IMR-90 (cell line): ENCODE measurements around the gene PALLD. TPM values are rescaled to one million over a fixed set of nuclear protein-coding genes. Genes with fewer than 3 reads are reported as not detected.

ENCODE experiments used
- ATAC-seq: fragments of 200-7000 bp; cut with Tn5 transposase; 2 replicates; pipeline ENCODE4 v1.9.1; 2020; ENCODE audit warnings: low read depth, mild to moderate bottlenecking, moderate library complexity
- BruUV-seq: library from RNA; stranded (reverse); fragments of 400-500 nt; replicated peaks from 2 replicates; lab custom pipeline; 2021; lab: Mats Ljungman, UMichigan
- CTCF ChIA-PET: fragments of 300-600 bp; formaldehyde crosslinking; extraction: SDS; loops from one replicate; lab custom pipeline; 2021; ENCODE audit warnings: antibody characterized with exemption; lab: Yijun Ruan, JAX
- POLR2A ChIA-PET: fragments of 300-600 bp; sonication (Branson Sonifier 250); formaldehyde crosslinking; loops from one replicate; lab custom pipeline; 2022; ENCODE audit warnings: antibody characterized with exemption; ENCODE audit not compliant: unreplicated experiment; lab: Charles Lee
- DNase-seq: peaks from one replicate; pipeline ENCODE4 v3.0.0; 2013
- H2AFZ ChIP-seq: replicated peaks from 2 replicates; pipeline ENCODE3; 2013; ENCODE audit warnings: low read length, mild to moderate bottlenecking; ENCODE audit not compliant: poor library complexity
- H2AK5ac ChIP-seq: 2 replicates; pipeline ENCODE4 v1.6.1; 2013; ENCODE audit warnings: low read depth, low read length, inconsistent platforms
- H2AK9ac ChIP-seq: replicated peaks from 2 replicates; pipeline ENCODE3; 2013; ENCODE audit warnings: mild to moderate bottlenecking, low read depth, low read length, moderate library complexity; ENCODE audit not compliant: poor library complexity
- H2BK120ac ChIP-seq: 2 replicates; pipeline ENCODE4 v1.6.1; 2013; ENCODE audit warnings: low read depth, low read length, inconsistent platforms
- H2BK15ac ChIP-seq: 3 replicates; pipeline ENCODE4 v1.6.1; 2013; ENCODE audit warnings: low read depth, low read length, inconsistent platforms
- H2BK20ac ChIP-seq: 2 replicates; pipeline ENCODE4 v1.6.1; 2013; ENCODE audit warnings: low read depth, mild to moderate bottlenecking, inconsistent platforms, low read length, moderate library complexity
- H2BK5ac ChIP-seq: 2 replicates; pipeline ENCODE4 v1.6.1; 2013; ENCODE audit warnings: mild to moderate bottlenecking, low read depth, low read length, inconsistent platforms; ENCODE audit not compliant: poor library complexity, severe bottlenecking
- H3K14ac ChIP-seq: replicated peaks from 2 replicates; pipeline ENCODE4 v1.6.1; 2013; ENCODE audit warnings: low read depth, low read length, inconsistent platforms
- H3K18ac ChIP-seq: 2 replicates; pipeline ENCODE4 v1.6.1; 2013; ENCODE audit warnings: low read depth, low read length, control low read depth
- H3K23ac ChIP-seq: 2 replicates; pipeline ENCODE4 v1.6.1; 2013; ENCODE audit warnings: low read depth, low read length, inconsistent platforms
- H3K27ac ChIP-seq: 2 replicates; pipeline ENCODE4 v1.5.1; 2013; ENCODE audit warnings: mild to moderate bottlenecking, control low read depth, low read length; ENCODE audit not compliant: insufficient read depth
- H3K27me3 ChIP-seq: 2 replicates; pipeline ENCODE4 v1.6.1; 2013; ENCODE audit warnings: low read length; ENCODE audit not compliant: control insufficient read depth, insufficient read depth
- H3K36me3 ChIP-seq: 2 replicates; pipeline ENCODE4 v1.6.1; 2013; ENCODE audit warnings: low read length, mixed read lengths; ENCODE audit not compliant: control insufficient read depth, insufficient read depth
- H3K4ac ChIP-seq: 2 replicates; pipeline ENCODE4 v1.6.1; 2013; ENCODE audit warnings: low read depth, low read length, inconsistent platforms
- H3K4me1 ChIP-seq: 2 replicates; pipeline ENCODE4 v1.6.1; 2013; ENCODE audit warnings: low read length, mixed read lengths; ENCODE audit not compliant: control insufficient read depth, insufficient read depth
- H3K4me2 ChIP-seq: 2 replicates; pipeline ENCODE4 v1.6.1; 2013; ENCODE audit warnings: low read depth, mild to moderate bottlenecking, control low read depth, low read length, moderate library complexity
- H3K4me3 ChIP-seq: 2 replicates; pipeline ENCODE4 v1.5.1; 2013; ENCODE audit warnings: low read depth, mild to moderate bottlenecking, control low read depth, low read length, moderate library complexity; ENCODE audit not compliant: insufficient read depth
- H3K56ac ChIP-seq: 2 replicates; pipeline ENCODE4 v1.6.1; 2013; ENCODE audit warnings: low read length, inconsistent platforms; ENCODE audit not compliant: insufficient read depth; ENCODE audit errors: extremely low read depth
- H3K79me1 ChIP-seq, 2 experiments: 2 replicates each; pipeline ENCODE4 v1.6.1; 2013; ENCODE audit warnings: low read length in 2 of 2, inconsistent platforms in 1 of 2, low read depth in 1 of 2
- H3K9ac ChIP-seq: 2 replicates; pipeline ENCODE4 v1.6.1; 2013; ENCODE audit warnings: low read depth, low read length, control low read depth
- H3K9me1 ChIP-seq: 2 replicates; pipeline ENCODE4 v1.6.1; 2013; ENCODE audit warnings: low read length, inconsistent platforms; ENCODE audit not compliant: insufficient read depth
- H3K9me3 ChIP-seq: 2 replicates; pipeline ENCODE4 v1.6.1; 2013; ENCODE audit warnings: low read length; ENCODE audit not compliant: control insufficient read depth, insufficient read depth
- H4K20me1 ChIP-seq: 2 replicates; pipeline ENCODE4 v1.6.1; 2013; ENCODE audit warnings: low read length, inconsistent platforms; ENCODE audit not compliant: insufficient read depth
- H4K5ac ChIP-seq: 2 replicates; pipeline ENCODE4 v1.6.1; 2013; ENCODE audit warnings: mild to moderate bottlenecking, low read depth, low read length, control low read depth
- H4K8ac ChIP-seq, 2 experiments: 2 replicates each; pipeline ENCODE4 v1.6.1; 2013; ENCODE audit warnings: low read depth in 2 of 2, low read length in 2 of 2, control low read depth in 1 of 2, inconsistent platforms in 1 of 2
- H4K91ac ChIP-seq: 2 replicates; pipeline ENCODE4 v1.6.1; 2013; ENCODE audit warnings: low read depth, low read length, inconsistent platforms; ENCODE audit not compliant: insufficient read depth
- BHLHE40 ChIP-seq: fragments of 150-350 bp; IDR thresholded peaks from 2 replicates; pipeline ENCODE4 v1.6.1; 2016; ENCODE audit warnings: mild to moderate bottlenecking, low read depth, low read length
- CHD1 ChIP-seq: IDR thresholded peaks from 2 replicates; pipeline ENCODE4 v1.6.1; 2012; ENCODE audit warnings: low read depth, low read length, improper control_type of control experiment
- ELK1 ChIP-seq: fragments of 150-350 bp; IDR thresholded peaks from 2 replicates; pipeline ENCODE4 v1.6.1; 2016; ENCODE audit warnings: low read depth, mild to moderate bottlenecking, low read length, moderate library complexity, borderline replicate concordance
- FOS ChIP-seq: fragments of 150-350 bp; IDR thresholded peaks from 2 replicates; pipeline ENCODE4 v1.6.1; 2016; ENCODE audit warnings: low read depth, low read length
- MAFK ChIP-seq: IDR thresholded peaks from 2 replicates; pipeline ENCODE4 v1.6.1; 2012; ENCODE audit warnings: low read depth, low read length, improper control_type of control experiment
- MAZ ChIP-seq: IDR thresholded peaks from 2 replicates; pipeline ENCODE4 v1.6.1; 2012; ENCODE audit warnings: low read depth, mild to moderate bottlenecking, low read length, improper control_type of control experiment, moderate library complexity, borderline replicate concordance
- MXI1 ChIP-seq: IDR thresholded peaks from 2 replicates; pipeline ENCODE4 v1.6.1; 2012; ENCODE audit warnings: low read depth, mild to moderate bottlenecking, low read length, moderate library complexity, borderline replicate concordance
- NFE2L2 ChIP-seq: fragments of 150-350 bp; IDR thresholded peaks from 2 replicates; pipeline ENCODE4 v1.6.1; 2016; ENCODE audit warnings: low read depth, mild to moderate bottlenecking, low read length
- POLR2A ChIP-seq: IDR thresholded peaks from 2 replicates; pipeline ENCODE4 v1.6.1; 2012; ENCODE audit warnings: mild to moderate bottlenecking, low read depth, low read length
- RAD21 ChIP-seq: IDR thresholded peaks from 2 replicates; pipeline ENCODE4 v1.6.1; 2012; ENCODE audit warnings: low read length, improper control_type of control experiment
- RCOR1 ChIP-seq: IDR thresholded peaks from 2 replicates; pipeline ENCODE4 v1.6.1; 2012; ENCODE audit warnings: mild to moderate bottlenecking, low read length, improper control_type of control experiment; ENCODE audit not compliant: insufficient replicate concordance
- RFX5 ChIP-seq: IDR thresholded peaks from 2 replicates; pipeline ENCODE4 v1.8.0; 2012; ENCODE audit warnings: low read depth, mild to moderate bottlenecking, low read length, moderate library complexity
- SMC3 ChIP-seq: fragments of 150-350 bp; IDR thresholded peaks from 2 replicates; pipeline ENCODE4 v1.6.1; 2016; ENCODE audit warnings: low read depth, mild to moderate bottlenecking, antibody characterized with exemption, low read length, moderate library complexity
- USF2 ChIP-seq: fragments of 150-350 bp; IDR thresholded peaks from 2 replicates; pipeline ENCODE4 v1.6.1; 2017; ENCODE audit warnings: mild to moderate bottlenecking, antibody characterized with exemption, low read length, low read depth
- dilution Hi-C: fragments of 300-500 bp; cut with HindIII; formaldehyde crosslinking; loops from one replicate; pipeline ENCODE4 v1.14.3; 2018; ENCODE audit warnings: low sequenced_read_pairs; ENCODE audit not compliant: unreplicated experiment
- in situ Hi-C: fragments of 300-500 bp; cut with MboI; formaldehyde crosslinking; loops from 3 replicates; pipeline ENCODE4 v1.14.3; 2019; ENCODE audit warnings: low sequenced_read_pairs, inconsistent platforms, mixed read lengths
- intact Hi-C: fragments of 100-400 bp; cut with micrococcal nuclease; formaldehyde crosslinking; loops from 2 replicates; pipeline ENCODE4 v1.10.0; 2022
- polyA plus RNA-seq, 3 experiments: library from polyadenylated mRNA; depleted of rRNA; stranded (reverse); fragments of >200 nt; gene quantifications; 2 replicates each; pipeline ENCODE4 v1.2.3, GENCODE V29; 2012; ENCODE audit warnings: low replicate concordance in 1 of 3
- total RNA-seq: library from RNA; depleted of rRNA; stranded (reverse); fragments of >200 nt; gene quantifications from 2 replicates; pipeline ENCODE4 v1.2.3, GENCODE V29; 2012
- TF ChIP-seq, protein P1 (sequence below): conservative IDR thresholded peaks from 2 replicates; pipeline ENCODE4 v1.5.1; 2012; ENCODE audit warnings: mild to moderate bottlenecking, low read depth, low read length, improper control_type of control experiment

Gene PALLD
- total and polyA plus RNA-seq, 2 of the 4 experiments (the other 2 are of a cell fraction): 91.0 to 91.9 TPM

DNA sequence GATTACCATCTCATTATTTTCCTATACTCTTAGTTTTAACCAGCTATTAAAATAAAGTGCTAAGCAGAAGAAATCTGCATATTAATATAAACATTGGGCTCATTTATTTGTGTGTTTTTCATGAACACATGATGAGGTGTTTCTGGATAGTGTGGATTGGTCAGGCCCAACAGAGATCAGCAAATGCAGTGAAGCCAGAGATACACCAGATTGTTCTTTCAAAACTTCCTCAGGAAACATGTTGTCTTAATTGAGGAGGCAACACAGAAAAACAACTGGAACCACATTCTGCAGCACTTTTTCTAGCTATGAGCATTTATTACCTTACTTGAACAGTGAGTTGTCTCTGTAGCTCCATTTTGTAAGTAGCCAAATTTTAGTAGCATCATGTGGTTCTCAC is 69.9 kb downstream of the PALLD start:
- H3K4me3 ChIP-seq: no peak overlapping the region
- no peak overlapping the region for H3K23ac ChIP-seq
- no peaks in the 10 kb centered on the region for H3K79me1 ChIP-seq
- no peak overlapping the region; the same call in 2 of the 3 replicates for H2BK15ac ChIP-seq
- no peak overlapping the region for H2BK120ac ChIP-seq
- DNase-seq (no peak), ATAC-seq (no peak)
- H3K27me3 ChIP-seq: no peaks in the 10 kb centered on the region
- no peak overlapping the region for H3K4me2 ChIP-seq
- no peak overlapping the region for H3K27ac ChIP-seq
- no peak overlapping the region for H3K14ac ChIP-seq
- no peak overlapping the region for H3K56ac ChIP-seq
- no peak overlapping the region for H3K9ac ChIP-seq
- no peak overlapping the region for H2BK5ac ChIP-seq
- H3K9me1 ChIP-seq: peaks cover 7% of the 10 kb centered on the region
- no peak overlapping the region for H2AK9ac ChIP-seq
- in situ Hi-C loops: no loop called here
- dilution Hi-C loops: no loop called here
- intact Hi-C loops: no loop called here
- no peaks in the 10 kb centered on the region for H3K9me3 ChIP-seq
- H2AFZ ChIP-seq: no peak overlapping the region
- no peak overlapping the region for H4K5ac ChIP-seq
- no peak overlapping the region for H2AK5ac ChIP-seq
- H3K4me1 ChIP-seq: peaks cover 6% of the 10 kb centered on the region
- no peak for TF ChIP-seq RCOR1
- no peak for TF ChIP-seq MAZ
- no peak for TF ChIP-seq RAD21
- no peak for TF ChIP-seq MXI1
- TF ChIP-seq, protein P1, sequence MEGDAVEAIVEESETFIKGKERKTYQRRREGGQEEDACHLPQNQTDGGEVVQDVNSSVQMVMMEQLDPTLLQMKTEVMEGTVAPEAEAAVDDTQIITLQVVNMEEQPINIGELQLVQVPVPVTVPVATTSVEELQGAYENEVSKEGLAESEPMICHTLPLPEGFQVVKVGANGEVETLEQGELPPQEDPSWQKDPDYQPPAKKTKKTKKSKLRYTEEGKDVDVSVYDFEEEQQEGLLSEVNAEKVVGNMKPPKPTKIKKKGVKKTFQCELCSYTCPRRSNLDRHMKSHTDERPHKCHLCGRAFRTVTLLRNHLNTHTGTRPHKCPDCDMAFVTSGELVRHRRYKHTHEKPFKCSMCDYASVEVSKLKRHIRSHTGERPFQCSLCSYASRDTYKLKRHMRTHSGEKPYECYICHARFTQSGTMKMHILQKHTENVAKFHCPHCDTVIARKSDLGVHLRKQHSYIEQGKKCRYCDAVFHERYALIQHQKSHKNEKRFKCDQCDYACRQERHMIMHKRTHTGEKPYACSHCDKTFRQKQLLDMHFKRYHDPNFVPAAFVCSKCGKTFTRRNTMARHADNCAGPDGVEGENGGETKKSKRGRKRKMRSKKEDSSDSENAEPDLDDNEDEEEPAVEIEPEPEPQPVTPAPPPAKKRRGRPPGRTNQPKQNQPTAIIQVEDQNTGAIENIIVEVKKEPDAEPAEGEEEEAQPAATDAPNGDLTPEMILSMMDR: no peak
- no peak for TF ChIP-seq SMC3
- no peak for TF ChIP-seq MAFK
- no peak for TF ChIP-seq NFE2L2
- no peak for TF ChIP-seq ELK1
- no peak for TF ChIP-seq USF2
- TF ChIP-seq CHD1: no peak
- TF ChIP-seq BHLHE40: no peak
- no peak for TF ChIP-seq RFX5
- TF ChIP-seq POLR2A: no peak
- TF ChIP-seq FOS: no peak
- H3K4ac ChIP-seq: no peak overlapping the region
- no TSS peak for BruUV-seq
- H4K8ac ChIP-seq: no peak overlapping the region
- H4K91ac ChIP-seq: no peak overlapping the region
- no peak overlapping the region for H3K18ac ChIP-seq
- no peak overlapping the region for H2BK20ac ChIP-seq
- ChIA-PET CTCF (interaction anchor here (0.6 to 1.4 kb wide), 2 partner anchors 19 to 357 kb away, joined by 3 to 7 read pairs; no protein-coding TSS in a partner anchor), POLR2A (no interaction called here)
- H3K36me3 ChIP-seq: no peaks in the 10 kb centered on the region
- no peaks in the 10 kb centered on the region for H4K20me1 ChIP-seq
